H1 (cell line): ENCODE results near the gene ZSCAN21. TPM values are rescaled to one million over a fixed set of nuclear protein-coding genes. Genes with fewer than 3 reads are reported as not detected.

ENCODE experiments used
- CTCF ChIA-PET: fragments of 300-600 bp; sonication (Branson Sonifier 250); formaldehyde crosslinking; loops from one replicate; lab custom pipeline; 2021; ENCODE audit not compliant: partially characterized antibody; lab: Charles Lee
- POLR2A ChIA-PET: fragments of 300-600 bp; sonication (Branson Sonifier 250); formaldehyde crosslinking; loops from one replicate; lab custom pipeline; 2021; ENCODE audit warnings: inconsistent platforms; ENCODE audit not compliant: partially characterized antibody; lab: Charles Lee
- DNase-seq, 2 experiments: peaks; one replicate each; pipeline versions ENCODE4 v3.0.0 to v3.0.0-alpha.2; 2010 to 2022; ENCODE audit warnings: low spot score in 2 of 2, low read depth in 1 of 2, mixed read lengths in 1 of 2
- FAIRE-seq: peaks from 2 replicates; lab custom pipeline; 2011; peaks lifted over from hg19 to GRCh38; lab: Jason Lieb, UNC
- H2AFZ ChIP-seq: 2 replicates; pipeline ENCODE4 v1.8.1; 2012; ENCODE audit warnings: low read length, inconsistent platforms
- H2AK5ac ChIP-seq: 2 replicates; pipeline ENCODE4 v1.6.1; 2013; ENCODE audit warnings: low read depth, low read length
- H2BK120ac ChIP-seq: replicated peaks from 2 replicates; pipeline ENCODE3; 2013; ENCODE audit warnings: low read depth, low read length, inconsistent platforms
- H2BK12ac ChIP-seq: 2 replicates; pipeline ENCODE4 v1.6.1; 2013; ENCODE audit warnings: low read depth, low read length
- H2BK15ac ChIP-seq: 2 replicates; pipeline ENCODE4 v1.6.1; 2013; ENCODE audit warnings: low read length
- H2BK20ac ChIP-seq: 2 replicates; pipeline ENCODE4 v1.6.1; 2013; ENCODE audit warnings: low read length
- H2BK5ac ChIP-seq: 2 replicates; pipeline ENCODE4 v1.6.1; 2013; ENCODE audit warnings: low read depth, low read length
- H3K14ac ChIP-seq: 2 replicates; pipeline ENCODE4 v1.6.1; 2013; ENCODE audit warnings: inconsistent platforms; ENCODE audit not compliant: insufficient read length
- H3K18ac ChIP-seq: 2 replicates; pipeline ENCODE4 v1.6.1; 2013; ENCODE audit warnings: low read length; ENCODE audit errors: extremely low read depth
- H3K23ac ChIP-seq: 2 replicates; pipeline ENCODE4 v1.6.1; 2013; ENCODE audit warnings: inconsistent platforms; ENCODE audit not compliant: insufficient read length
- H3K23me2 ChIP-seq: 2 replicates; pipeline ENCODE4 v1.6.1; 2013; ENCODE audit warnings: low read depth, low read length
- H3K27ac ChIP-seq: 2 replicates; pipeline ENCODE4 v1.6.1; 2011; ENCODE audit warnings: low read depth, low read length, inconsistent platforms
- H3K27me3 ChIP-seq, 4 experiments: replicated peaks in 1 of 4; 1 replicate in 1 of 4; 2 replicates in 3 of 4; pipeline versions ENCODE4 v1.6.1 to v1.8.1; 2011 to 2013; ENCODE audit warnings: low read length in 3 of 4, mild to moderate bottlenecking in 3 of 4, inconsistent platforms in 2 of 4, mixed read lengths in 2 of 4, moderate library complexity in 1 of 4; ENCODE audit not compliant: control insufficient read depth in 3 of 4, insufficient read depth in 3 of 4; ENCODE audit errors: extremely low read depth in 1 of 4
- H3K36me3 ChIP-seq, 4 experiments: 2 replicates each; pipeline versions ENCODE4 v1.6.1 to v1.8.1; 2011 to 2013; ENCODE audit warnings: mild to moderate bottlenecking in 4 of 4, low read length in 3 of 4, moderate library complexity in 2 of 4, control low read depth in 1 of 4, inconsistent platforms in 1 of 4; ENCODE audit not compliant: insufficient read depth in 4 of 4, control insufficient read depth in 2 of 4
- H3K4ac ChIP-seq: replicated peaks from 2 replicates; pipeline ENCODE3; 2013; ENCODE audit warnings: low read length, low read depth, mixed read lengths, inconsistent platforms; ENCODE audit not compliant: insufficient read length
- H3K4me1 ChIP-seq, 4 experiments: replicated peaks in 1 of 4; 1 replicate in 1 of 4; 2 replicates in 3 of 4; pipeline versions ENCODE4 v1.6.1 to v1.8.1; 2011 to 2013; ENCODE audit warnings: low read length in 3 of 4, inconsistent platforms in 2 of 4, mixed read lengths in 1 of 4; ENCODE audit not compliant: insufficient read depth in 4 of 4, control insufficient read depth in 3 of 4
- H3K4me2 ChIP-seq, 2 experiments: 2 replicates each; pipeline versions ENCODE4 v1.6.1 to v1.8.1; 2011 to 2013; ENCODE audit warnings: low read depth in 2 of 2, low read length in 2 of 2, control low read depth in 1 of 2, inconsistent platforms in 1 of 2, mild to moderate bottlenecking in 1 of 2; ENCODE audit not compliant: insufficient read depth in 1 of 2
- H3K4me3 ChIP-seq, 4 experiments: fragments of 200-600, 300-600 bp in 1 of 4; sonication (generic), shearing (Covaris generic), sonication (Bioruptor Twin) in 1 of 4; 2 replicates each; pipeline versions ENCODE4 v1.5.1 to v1.8.1; 2011 to 2016; ENCODE audit warnings: low read length in 4 of 4, low read depth in 3 of 4, control low read depth in 2 of 4, inconsistent platforms in 2 of 4, mild to moderate bottlenecking in 2 of 4, mixed read lengths in 1 of 4, moderate library complexity in 1 of 4; ENCODE audit not compliant: insufficient read depth in 2 of 4; ENCODE audit errors: extremely low read depth in 1 of 4
- H3K56ac ChIP-seq: replicated peaks from 2 replicates; pipeline ENCODE3; 2013; ENCODE audit warnings: low read depth, mild to moderate bottlenecking, mixed read lengths, low read length, inconsistent platforms; ENCODE audit not compliant: insufficient read length
- H3K79me1 ChIP-seq: 2 replicates; pipeline ENCODE4 v1.6.1; 2013; ENCODE audit warnings: low read depth, low read length, control low read depth
- H3K79me2 ChIP-seq, 2 experiments: 2 replicates each; pipeline versions ENCODE4 v1.6.1 to v1.8.1; 2012 to 2013; ENCODE audit warnings: low read length in 2 of 2, mild to moderate bottlenecking in 2 of 2, inconsistent platforms in 1 of 2; ENCODE audit not compliant: insufficient read depth in 2 of 2, control insufficient read depth in 1 of 2
- H3K9ac ChIP-seq, 4 experiments: replicated peaks in 1 of 4; 1 replicate in 1 of 4; 2 replicates in 3 of 4; pipeline versions ENCODE4 v1.6.1 to v1.8.1; 2011 to 2013; ENCODE audit warnings: low read depth in 3 of 4, low read length in 3 of 4, control low read depth in 2 of 4, mild to moderate bottlenecking in 2 of 4, moderate library complexity in 2 of 4, inconsistent platforms in 1 of 4; ENCODE audit errors: extremely low read depth in 1 of 4
- H3K9me3 ChIP-seq, 2 experiments: 2 replicates each; pipeline versions ENCODE4 v1.6.1 to v1.8.1; 2012 to 2013; ENCODE audit warnings: mild to moderate bottlenecking in 2 of 2, moderate library complexity in 2 of 2, control low read depth in 1 of 2, inconsistent platforms in 1 of 2, low read depth in 1 of 2, low read length in 1 of 2, mixed read lengths in 1 of 2; ENCODE audit not compliant: insufficient read depth in 2 of 2
- H4K20me1 ChIP-seq, 2 experiments: replicated peaks in 1 of 2; 2 replicates each; pipeline versions ENCODE3 to v1.8.1; 2011 to 2013; ENCODE audit warnings: inconsistent platforms in 2 of 2, low read length in 2 of 2, mild to moderate bottlenecking in 1 of 2; ENCODE audit not compliant: insufficient read depth in 2 of 2, control insufficient read depth in 1 of 2
- H4K5ac ChIP-seq: 2 replicates; pipeline ENCODE4 v1.6.1; 2013; ENCODE audit warnings: low read length, low read depth, mixed read lengths, inconsistent platforms; ENCODE audit not compliant: insufficient read length
- H4K8ac ChIP-seq: 2 replicates; pipeline ENCODE4 v1.8.0; 2013; ENCODE audit warnings: mild to moderate bottlenecking, moderate library complexity, low read length, inconsistent platforms; ENCODE audit not compliant: insufficient read depth; ENCODE audit errors: extremely low read depth
- H4K91ac ChIP-seq: replicated peaks from 2 replicates; pipeline ENCODE3; 2013; ENCODE audit warnings: low read length, mixed read lengths, inconsistent platforms; ENCODE audit not compliant: insufficient read length
- MAFK ChIP-seq: IDR thresholded peaks from 2 replicates; pipeline ENCODE4 v1.6.1; 2012; ENCODE audit warnings: low read depth, mild to moderate bottlenecking, improper control_type of control experiment, low read length
- SP2 ChIP-seq: IDR thresholded peaks from 2 replicates; pipeline ENCODE4 v1.6.1; 2012; ENCODE audit warnings: mild to moderate bottlenecking, low read length, inconsistent platforms
- SRF ChIP-seq: IDR thresholded peaks from 2 replicates; pipeline ENCODE4 v1.6.1; 2011; ENCODE audit warnings: mild to moderate bottlenecking, low read depth, low read length, moderate library complexity
- WGBS, 2 experiments: shearing (Covaris generic) in 1 of 2; methylation state at CpG; one replicate each; pipeline versions ENCODE4 v1.1.6 to v1.1.7; 2013 to 2015; ENCODE audit warnings: low lambda C conversion rate in 2 of 2, mixed read lengths in 2 of 2, inconsistent platforms in 1 of 2, low coverage in 1 of 2, missing lambda C conversion rate in 1 of 2; ENCODE audit not compliant: insufficient replicate concordance in 2 of 2, insufficient coverage in 1 of 2, insufficient read length in 1 of 2; ENCODE audit errors: extremely low coverage in 1 of 2, missing lambda C conversion rate in 1 of 2; 5-methylcytosine and 5-hydroxymethylcytosine counted together
- polyA plus RNA-seq, 7 experiments: library from polyadenylated mRNA; depleted of rRNA in 3 of 7; stranded (reverse) in 5 of 7; unstranded in 2 of 7; fragments of >200 nt in 5 of 7; fragments of 200-250 nt in 2 of 7; gene quantifications; 1 replicate in 5 of 7; 2 replicates in 1 of 7; 4 replicates in 1 of 7; pipeline versions ENCODE4 v1.2.1 to v1.2.3, GENCODE V29; 2011 to 2013; ENCODE audit warnings: missing spikeins in 2 of 7, mixed read lengths in 2 of 7
- total RNA-seq: library from RNA; stranded (reverse); fragmentation: NEBNext Ultra II Directional; extraction: Animal tissue kit (Norgen Biotek cat#: 25700); gene quantifications from 2 replicates; pipeline ENCODE4 v1.2.1, GENCODE V29; 2021

ZSCAN21 gene
- total and polyA plus RNA-seq, 2 of the 8 experiments (the other 6 are each of a cell fraction or from before 2014, with no cell fraction given), result 15.4 to 26.1 TPM

DNA sequence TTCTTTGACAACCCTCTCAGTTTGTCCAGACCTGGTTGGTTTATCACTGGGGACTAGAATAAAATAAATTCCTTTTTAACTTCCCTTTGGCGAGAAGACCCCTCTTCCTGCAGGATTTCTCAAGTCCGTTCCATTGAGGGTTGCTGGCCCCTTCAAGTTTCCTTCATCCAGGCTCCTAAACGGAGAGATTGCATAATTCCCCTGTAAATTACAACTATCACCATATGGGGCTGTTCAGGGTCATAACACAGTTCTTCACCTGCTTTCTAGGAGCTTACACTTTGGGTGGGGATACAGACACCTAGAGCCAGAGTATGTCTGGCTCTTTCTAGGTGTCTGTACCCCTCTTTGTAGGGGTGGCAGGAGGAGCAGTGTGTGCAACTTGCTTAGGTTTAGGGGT, 35.9 kb downstream of the ZSCAN21 start:
- Histone ChIP-seq H3K4me1 (peaks cover 0 to 9% (median 2%) of the 10 kb centered on the region in 4 experiments; a peak in 2 of 7 replicates), H3K4me2 (no peak overlapping the region), H3K23me2 (peaks cover 10% of the 10 kb centered on the region; the same call in 1 of the 2 replicates), H4K20me1 (no peaks in the 10 kb centered on the region), H4K8ac (no peak overlapping the region), H3K4me3 (no peak overlapping the region), H3K79me1 (no peaks in the 10 kb centered on the region; the same call in 1 of the 2 replicates), H4K91ac (no peak overlapping the region), H3K14ac (no peak overlapping the region), H2AFZ (no peak overlapping the region), H4K5ac (no peak overlapping the region), H2BK5ac (no peak overlapping the region), H2BK120ac (no peak overlapping the region), H2AK5ac (no peak overlapping the region), H2BK20ac (no peak overlapping the region), H3K23ac (no peak overlapping the region), H2BK12ac (no peak overlapping the region), H3K36me3 (peaks cover 0 to 3% (median 1%) of the 10 kb centered on the region in 4 experiments; a peak in 4 of 8 replicates), H3K18ac (no peak overlapping the region), H3K79me2 (peaks cover 9 to 17% of the 10 kb centered on the region in 2 experiments), H2BK15ac (no peak overlapping the region), H3K27me3 (no peaks in the 10 kb centered on the region), H3K27ac (no peak overlapping the region), H3K9ac (no peak overlapping the region), H3K4ac (no peak overlapping the region), H3K56ac (no peak overlapping the region), H3K9me3 (no peaks in the 10 kb centered on the region)
- CTCF ChIA-PET, result interaction anchor here (1.0 to 2.1 kb wide), 2 partner anchors 16 to 35 kb away, joined by 3 to 5 read pairs; partner anchors contain the start of genes AP4M1 and MCM7
- TF ChIP-seq SP2 (no peak), MAFK (no peak), SRF (no peak)
- no peak for DNase-seq
- no peak for FAIRE-seq
- WGBS, 2 experiments, result 92% methylated on average over 3 of the region's 3 CpGs; no CpG with 5 or more reads in 1 of the 2 experiments
- POLR2A ChIA-PET, result interaction anchor here (0.6 to 19.5 kb wide), 4 partner anchors 8 to 26 kb away, joined by 3 to 722 read pairs (median 83); partner anchors contain the start of genes AP4M1 and MCM7
